OCI-LY3 (cell line): Measurements from ENCODE around the gene IL17A.

Experiments
- CTCF ChIP-seq: fragments of 200-600, 300-600 bp; sonication (generic); IDR thresholded peaks from 2 replicates; pipeline ENCODE4 v1.5.1; 2014; ENCODE audit warnings: antibody characterized with exemption, low read length, low read depth
- EZH2phosphoT487 ChIP-seq: fragments of 200-600 bp; shearing (Covaris generic); IDR thresholded peaks from 2 replicates; pipeline ENCODE4 v1.6.1; 2018; ENCODE audit warnings: antibody characterized with exemption, mixed run types, low read depth

GRCh38 chr6:52161689-52162438 lies 24.3 kb upstream of the IL17A start:
- TF ChIP-seq CTCF (no peak), EZH2phosphoT487 (no peak)
